ENCODE results near the gene GTPBP1.
A peak's percentile ranks its signal among the peaks of the same experiment; 100 is the strongest.

The GTPBP1 gene

GRCh38 chr22:38745676-38746460 is 40.1 kb downstream of the GTPBP1 start:
- no peaks in the 10 kb centered on the region for H3K27me3 ChIP-seq (ENCODE audit: insufficient read depth, low read length)

GRCh38 chr22:38748487-38749136 is 42.9 kb downstream of the GTPBP1 start:
- Histone ChIP-seq H3K27ac (ENCODE audit: low read length) (no peak overlapping the region), H3K9me3 (ENCODE audit: insufficient read depth, low read depth, low read length) (no peaks in the 10 kb centered on the region), H3K4me3 (ENCODE audit: low read length) (no peak overlapping the region), H3K36me3 (ENCODE audit: insufficient read depth, low read depth, low read length) (peaks cover 9% of the 10 kb centered on the region; the same call in 1 of the 2 replicates), H3K9ac (ENCODE audit: low read depth, low read length) (no peak overlapping the region), H3K27me3 (ENCODE audit: insufficient read depth, low read length) (peaks cover 2% of the 10 kb centered on the region; the same call in 1 of the 2 replicates), H3K4me1 (ENCODE audit: insufficient read depth, low read length) (no peaks in the 10 kb centered on the region)

More at GRCh38 chr22:38745676-38746460, 40.1 kb downstream of the GTPBP1 start:
- Histone ChIP-seq H3K9me3 (ENCODE audit: insufficient read depth, low read depth, low read length) (no peaks in the 10 kb centered on the region), H3K36me3 (ENCODE audit: insufficient read depth, low read depth, low read length) (peaks cover 19% of the 10 kb centered on the region), H3K9ac (ENCODE audit: low read depth, low read length) (no peak overlapping the region), H3K27ac (ENCODE audit: low read length) (no peak overlapping the region), H3K4me3 (ENCODE audit: low read length) (no peak overlapping the region), H3K4me1 (ENCODE audit: insufficient read depth, low read length) (no peaks in the 10 kb centered on the region)

GRCh38 chr22:38750104-38750503 is 44.4 kb downstream of the GTPBP1 start:
- Histone ChIP-seq H3K9me3 (ENCODE audit: insufficient read depth, low read depth, low read length) (no peaks in the 10 kb centered on the region), H3K9ac (ENCODE audit: low read depth, low read length) (no peak overlapping the region), H3K27ac (ENCODE audit: low read length) (no peak overlapping the region), H3K4me1 (ENCODE audit: insufficient read depth, low read length) (peaks cover 7% of the 10 kb centered on the region; the same call in 1 of the 2 replicates), H3K4me3 (ENCODE audit: low read length) (no peak overlapping the region), H3K27me3 (ENCODE audit: insufficient read depth, low read length) (peaks cover 10% of the 10 kb centered on the region; the same call in 1 of the 2 replicates), H3K36me3 (ENCODE audit: insufficient read depth, low read depth, low read length) (peaks cover 3% of the 10 kb centered on the region; the same call in 1 of the 2 replicates)

GRCh38 chr22:38750638-38751037 is 44.9 kb downstream of the GTPBP1 start:
- Histone ChIP-seq H3K4me3 (ENCODE audit: low read length) (no peak overlapping the region), H3K9ac (ENCODE audit: low read depth, low read length) (no peak overlapping the region), H3K36me3 (ENCODE audit: insufficient read depth, low read depth, low read length) (no peaks in the 10 kb centered on the region)

GRCh38 chr22:38751066-38751421 is 45.3 kb downstream of the GTPBP1 start:
- Histone ChIP-seq H3K4me1 (ENCODE audit: insufficient read depth, low read length) (peaks cover 7% of the 10 kb centered on the region; the same call in 1 of the 2 replicates), H3K27me3 (ENCODE audit: insufficient read depth, low read length) (peaks cover 11% of the 10 kb centered on the region; the same call in 1 of the 2 replicates), H3K9ac (ENCODE audit: low read depth, low read length) (no peak overlapping the region), H3K4me3 (ENCODE audit: low read length) (no peak overlapping the region), H3K36me3 (ENCODE audit: insufficient read depth, low read depth, low read length) (no peaks in the 10 kb centered on the region), H3K9me3 (ENCODE audit: insufficient read depth, low read depth, low read length) (no peaks in the 10 kb centered on the region), H3K27ac (ENCODE audit: low read length) (no peak overlapping the region)

More at GRCh38 chr22:38750638-38751037, 44.9 kb downstream of the GTPBP1 start:
- H3K27ac ChIP-seq (ENCODE audit: low read length), result no peak overlapping the region
- H3K27me3 ChIP-seq (ENCODE audit: insufficient read depth, low read length), result peaks cover 11% of the 10 kb centered on the region; the same call in 1 of the 2 replicates
- H3K9me3 ChIP-seq (ENCODE audit: insufficient read depth, low read depth, low read length), result no peaks in the 10 kb centered on the region
- peaks cover 7% of the 10 kb centered on the region; the same call in 1 of the 2 replicates for H3K4me1 ChIP-seq (ENCODE audit: insufficient read depth, low read length)

GRCh38 chr22:38751422-38752346 is 45.9 kb downstream of the GTPBP1 start:
- no peak overlapping the region for H3K27ac ChIP-seq (ENCODE audit: low read length)
- no peak overlapping the region for H3K4me3 ChIP-seq (ENCODE audit: low read length)
- H3K36me3 ChIP-seq (ENCODE audit: insufficient read depth, low read depth, low read length), result no peaks in the 10 kb centered on the region
- H3K27me3 ChIP-seq (ENCODE audit: insufficient read depth, low read length), result peaks cover 15% of the 10 kb centered on the region; the same call in 1 of the 2 replicates
- no peak overlapping the region for H3K9ac ChIP-seq (ENCODE audit: low read depth, low read length)
- no peaks in the 10 kb centered on the region for H3K9me3 ChIP-seq (ENCODE audit: insufficient read depth, low read depth, low read length)
- peaks cover 7% of the 10 kb centered on the region; the same call in 1 of the 2 replicates for H3K4me1 ChIP-seq (ENCODE audit: insufficient read depth, low read length)

GRCh38 chr22:38753948-38754750 is 48.4 kb downstream of the GTPBP1 start:
- H3K9ac ChIP-seq (ENCODE audit: low read depth, low read length), result peak overlapping the region; percentile 47; the same call in 1 of the 2 replicates
- H3K4me1 ChIP-seq (ENCODE audit: insufficient read depth, low read length), result peaks cover 7% of the 10 kb centered on the region; the same call in 1 of the 2 replicates
- peak overlapping the region; percentile 81 for H3K4me3 ChIP-seq (ENCODE audit: low read length)
- no peaks in the 10 kb centered on the region for H3K36me3 ChIP-seq (ENCODE audit: insufficient read depth, low read depth, low read length)
- H3K27ac ChIP-seq (ENCODE audit: low read length), result no peak overlapping the region
- peaks cover 20% of the 10 kb centered on the region; the same call in 1 of the 2 replicates for H3K27me3 ChIP-seq (ENCODE audit: insufficient read depth, low read length)
- no peaks in the 10 kb centered on the region for H3K9me3 ChIP-seq (ENCODE audit: insufficient read depth, low read depth, low read length)

- Histone ChIP-seq H3K4me3 (ENCODE audit: low read length) (peak overlapping the region; percentile 81), H3K27me3 (ENCODE audit: insufficient read depth, low read length) (peaks cover 20% of the 10 kb centered on the region; the same call in 1 of the 2 replicates), H3K27ac (ENCODE audit: low read length) (no peak overlapping the region), H3K36me3 (ENCODE audit: insufficient read depth, low read depth, low read length) (no peaks in the 10 kb centered on the region), H3K4me1 (ENCODE audit: insufficient read depth, low read length) (peaks cover 7% of the 10 kb centered on the region; the same call in 1 of the 2 replicates), H3K9ac (ENCODE audit: low read depth, low read length) (peak overlapping the region; percentile 47; the same call in 1 of the 2 replicates), H3K9me3 (ENCODE audit: insufficient read depth, low read depth, low read length) (no peaks in the 10 kb centered on the region)
These were observed 49.0 kb downstream of the GTPBP1 start for GRCh38 chr22:38754751-38755154.

- Histone ChIP-seq H3K4me1 (ENCODE audit: insufficient read depth, low read length) (peaks cover 7% of the 10 kb centered on the region; the same call in 1 of the 2 replicates), H3K36me3 (ENCODE audit: insufficient read depth, low read depth, low read length) (no peaks in the 10 kb centered on the region), H3K27me3 (ENCODE audit: insufficient read depth, low read length) (peaks cover 20% of the 10 kb centered on the region; the same call in 1 of the 2 replicates), H3K27ac (ENCODE audit: low read length) (no peak overlapping the region), H3K4me3 (ENCODE audit: low read length) (peak overlapping the region; percentile 81), H3K9ac (ENCODE audit: low read depth, low read length) (peak overlapping the region; percentile 47; the same call in 1 of the 2 replicates), H3K9me3 (ENCODE audit: insufficient read depth, low read depth, low read length) (no peaks in the 10 kb centered on the region)
These were observed 49.6 kb downstream of the GTPBP1 start for GRCh38 chr22:38755155-38755910.

All from iPS-20b (cell line).